Sigmoid colon (tissue), 4 donors: Measurements from ENCODE around the gene LRFN2.

ENCODE experiments used
- EP300 ChIP-seq, 4 donors: sonication (generic); formaldehyde crosslinking; IDR thresholded peaks; one replicate each; pipeline ENCODE4 v1.6.1; 2017; ENCODE audit warnings: antibody characterized with exemption in 4 of 4
- POLR2AphosphoS5 ChIP-seq, 4 donors: sonication (generic); formaldehyde crosslinking; IDR thresholded peaks; one replicate each; pipeline ENCODE4 v1.6.1; 2017; ENCODE audit warnings: antibody characterized with exemption in 4 of 4
- TF ChIP-seq, protein P1 (sequence below), 4 experiments: fragments of 450-650 bp in 3 of 4; fragments of 200-600 bp in 1 of 4; IDR thresholded peaks; one replicate each; pipeline ENCODE4 v1.5.1; 2016 to 2019; ENCODE audit warnings: antibody characterized with exemption in 4 of 4, mild to moderate bottlenecking in 3 of 4, moderate library complexity in 2 of 4

DNA sequence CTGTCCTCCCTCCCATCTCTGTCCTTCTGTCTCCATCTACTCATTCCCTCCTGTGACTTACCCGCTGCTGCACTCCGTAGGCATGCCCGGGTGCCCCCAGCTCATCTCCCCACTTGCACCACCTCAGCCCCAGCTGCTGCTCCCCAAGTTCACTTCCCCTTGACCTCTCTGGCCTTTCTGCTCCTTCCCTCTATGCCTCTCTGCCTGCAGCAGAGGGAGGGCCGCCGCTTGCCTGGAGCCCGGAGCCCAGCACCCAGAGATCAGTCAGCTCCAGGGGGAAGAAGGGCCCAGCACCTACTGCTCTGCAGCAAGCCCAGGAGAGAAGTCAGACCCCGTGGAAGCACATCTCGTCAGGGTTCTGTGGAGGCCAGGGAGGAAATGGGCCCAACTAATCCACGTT is 97.4 kb downstream of the LRFN2 start:
- TF ChIP-seq, protein P1, sequence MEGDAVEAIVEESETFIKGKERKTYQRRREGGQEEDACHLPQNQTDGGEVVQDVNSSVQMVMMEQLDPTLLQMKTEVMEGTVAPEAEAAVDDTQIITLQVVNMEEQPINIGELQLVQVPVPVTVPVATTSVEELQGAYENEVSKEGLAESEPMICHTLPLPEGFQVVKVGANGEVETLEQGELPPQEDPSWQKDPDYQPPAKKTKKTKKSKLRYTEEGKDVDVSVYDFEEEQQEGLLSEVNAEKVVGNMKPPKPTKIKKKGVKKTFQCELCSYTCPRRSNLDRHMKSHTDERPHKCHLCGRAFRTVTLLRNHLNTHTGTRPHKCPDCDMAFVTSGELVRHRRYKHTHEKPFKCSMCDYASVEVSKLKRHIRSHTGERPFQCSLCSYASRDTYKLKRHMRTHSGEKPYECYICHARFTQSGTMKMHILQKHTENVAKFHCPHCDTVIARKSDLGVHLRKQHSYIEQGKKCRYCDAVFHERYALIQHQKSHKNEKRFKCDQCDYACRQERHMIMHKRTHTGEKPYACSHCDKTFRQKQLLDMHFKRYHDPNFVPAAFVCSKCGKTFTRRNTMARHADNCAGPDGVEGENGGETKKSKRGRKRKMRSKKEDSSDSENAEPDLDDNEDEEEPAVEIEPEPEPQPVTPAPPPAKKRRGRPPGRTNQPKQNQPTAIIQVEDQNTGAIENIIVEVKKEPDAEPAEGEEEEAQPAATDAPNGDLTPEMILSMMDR (IDR thresholded peaks at IDR 0.05): no peak
- no peak for TF ChIP-seq EP300 (IDR thresholded peaks at IDR 0.05)
- no peak for TF ChIP-seq POLR2AphosphoS5 (IDR thresholded peaks at IDR 0.05)
